Lower lobe of right lung (tissue), 2 donors: ENCODE results near the gene NOTO. TPM values are rescaled to one million over a fixed set of nuclear protein-coding genes. Genes with fewer than 3 reads are reported as not detected.
A peak's percentile ranks its signal among the peaks of the same experiment; 100 is the strongest.

Experiments
- ATAC-seq, 2 donors: fragments of 200-7000 bp; cut with Tn5 transposase; one replicate each; pipeline ENCODE4 v1.9.1; 2020 to 2022; ENCODE audit warnings: mild to moderate bottlenecking in 2 of 2, moderate library complexity in 2 of 2
- DNase-seq: peaks from one replicate; pipeline ENCODE4 v3.0.0-alpha.2; 2020
- H3K27ac ChIP-seq: fragments of 200-600 bp; one replicate; pipeline ENCODE4 v1.8.0; 2022
- H3K27me3 ChIP-seq: fragments of 200-600 bp; one replicate; pipeline ENCODE4 v1.8.0; 2022; ENCODE audit warnings: low read depth
- H3K36me3 ChIP-seq: fragments of 200-600 bp; one replicate; pipeline ENCODE4 v1.8.0; 2022; ENCODE audit warnings: mild to moderate bottlenecking
- H3K4me1 ChIP-seq: fragments of 200-600 bp; one replicate; pipeline ENCODE4 v1.8.0; 2022
- H3K4me3 ChIP-seq: fragments of 200-600 bp; one replicate; pipeline ENCODE4 v1.8.0; 2022; ENCODE audit warnings: mild to moderate bottlenecking
- H3K9me3 ChIP-seq: fragments of 200-600 bp; one replicate; pipeline ENCODE4 v1.8.0; 2022
- CTCF ChIP-seq: fragments of 200-600 bp; IDR thresholded peaks from one replicate; pipeline ENCODE4 v1.8.0; 2022; ENCODE audit warnings: antibody characterized with exemption, mild to moderate bottlenecking
- intact Hi-C: fragments of 100-400 bp; cut with DNase I; formaldehyde crosslinking; loops from one replicate; pipeline ENCODE4 v1.11.0; 2022
- total RNA-seq: library from RNA; stranded (reverse); fragmentation: NEBNext Ultra II Directional; extraction: Animal tissue kit (Norgen Biotek cat#: 25700); gene quantifications from one replicate; pipeline ENCODE4 v1.2.1, GENCODE V29; 2021
- donor health status: DM: no; HTN: yes; CAD: no; lungs with severe emphysema.

NOTO gene
- total RNA-seq, 1 donor from 2014 or later: not detected

DNA sequence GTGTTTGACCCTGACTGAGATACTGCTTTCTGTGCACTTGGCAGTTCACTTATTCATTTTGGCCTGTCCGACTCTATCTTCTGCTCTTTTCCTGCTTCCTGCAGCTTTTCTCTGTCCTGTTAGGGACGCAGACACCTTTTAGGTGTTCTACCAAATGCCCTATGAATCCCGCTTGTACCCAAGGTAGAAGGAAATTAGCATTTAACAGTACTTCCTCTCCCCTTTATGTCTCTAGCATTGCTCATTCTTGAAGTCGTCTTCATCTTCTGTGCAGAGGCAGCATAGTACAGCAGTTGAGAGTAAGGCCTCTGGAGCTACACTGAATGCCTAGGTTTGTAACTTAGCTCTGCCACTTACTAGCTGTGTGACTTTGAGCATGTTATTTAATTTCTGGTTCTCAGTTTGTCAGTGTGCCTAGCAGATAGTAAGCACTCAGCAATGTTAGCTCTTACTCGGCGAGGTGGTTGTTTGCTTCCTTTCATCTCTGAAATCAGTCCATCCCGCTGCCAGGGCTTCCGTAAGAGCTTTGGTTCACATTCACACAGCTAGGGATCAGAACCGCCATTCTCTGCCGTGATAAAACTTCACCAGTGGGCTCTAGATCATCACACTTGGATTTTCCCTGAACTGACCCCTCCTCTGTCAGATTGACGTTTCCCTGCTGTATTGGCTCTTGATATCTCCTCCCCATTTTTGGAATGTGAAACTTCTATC is 33.1 kb downstream of the NOTO start:
- Histone ChIP-seq H3K27ac (peak overlapping the region; percentile 90), H3K9me3 (no peaks in the 10 kb centered on the region), H3K27me3 (no peaks in the 10 kb centered on the region), H3K36me3 (peaks cover 12% of the 10 kb centered on the region), H3K4me3 (peak overlapping the region; percentile 85), H3K4me1 (peaks cover 59% of the 10 kb centered on the region)
- no peak for DNase-seq
- ATAC-seq: no peak
- TF ChIP-seq CTCF: no peak
- intact Hi-C loops: no loop called here

DNA sequence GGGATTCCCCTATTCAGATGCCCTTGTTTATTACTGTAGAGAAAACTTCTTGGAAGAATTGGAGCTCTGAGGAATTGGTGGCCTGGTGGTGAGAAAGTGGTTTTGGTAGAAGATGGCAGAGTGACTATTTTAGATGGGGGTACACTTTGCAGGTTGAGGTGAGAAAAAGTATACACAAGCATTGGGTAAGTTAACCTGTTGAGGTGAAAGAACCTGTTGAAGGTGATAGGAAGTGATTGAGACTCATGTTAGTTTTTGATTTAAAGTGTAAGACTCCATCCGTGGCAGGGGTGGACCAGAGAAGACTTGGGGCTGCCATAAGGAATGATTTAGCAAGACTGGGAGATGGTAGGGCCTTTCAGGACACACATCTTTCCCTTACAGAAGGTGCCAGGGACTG is 34.8 kb downstream of the NOTO start:
- no peak for TF ChIP-seq CTCF
- ATAC-seq (no peak), DNase-seq (no peak)
- peaks cover 59% of the 10 kb centered on the region for H3K4me1 ChIP-seq
- no peaks in the 10 kb centered on the region for H3K9me3 ChIP-seq
- peaks cover 26% of the 10 kb centered on the region for H3K36me3 ChIP-seq
- no peak overlapping the region for H3K4me3 ChIP-seq
- H3K27me3 ChIP-seq: no peaks in the 10 kb centered on the region
- no peak overlapping the region for H3K27ac ChIP-seq
- intact Hi-C loops: no loop called here

DNA sequence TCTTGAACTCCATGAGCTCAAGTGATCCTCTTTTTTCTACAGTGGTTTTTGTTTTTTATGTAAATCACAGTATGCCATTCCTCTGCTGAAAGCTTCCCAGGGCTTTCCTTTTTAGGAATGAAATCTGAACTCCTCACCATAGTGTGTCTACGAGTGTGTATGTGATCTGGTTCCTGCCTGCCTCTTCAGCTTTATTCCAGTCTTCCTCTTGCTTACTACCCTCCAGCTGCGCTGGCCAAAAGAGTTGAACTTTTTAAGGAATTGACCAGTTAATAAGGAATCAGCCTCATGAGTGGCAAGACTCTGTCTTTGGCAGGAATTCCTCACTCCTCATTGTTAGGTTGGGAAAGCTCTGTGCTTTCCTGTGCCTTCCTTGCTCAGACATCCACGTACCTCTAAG is 35.8 kb downstream of the NOTO start:
- no peak for TF ChIP-seq CTCF
- intact Hi-C loops: no loop called here
- Histone ChIP-seq H3K4me1 (peaks cover 56% of the 10 kb centered on the region), H3K4me3 (no peak overlapping the region), H3K27me3 (no peaks in the 10 kb centered on the region), H3K9me3 (no peaks in the 10 kb centered on the region), H3K27ac (no peak overlapping the region), H3K36me3 (peaks cover 36% of the 10 kb centered on the region)
- no peak for ATAC-seq
- no peak for DNase-seq

GRCh38 chr2:73238976-73239375 is 36.6 kb downstream of the NOTO start:
- ATAC-seq (no peak), DNase-seq (no peak)
- Histone ChIP-seq H3K4me3 (no peak overlapping the region), H3K27ac (no peak overlapping the region), H3K27me3 (no peaks in the 10 kb centered on the region), H3K9me3 (no peaks in the 10 kb centered on the region), H3K36me3 (peaks cover 45% of the 10 kb centered on the region), H3K4me1 (peaks cover 60% of the 10 kb centered on the region)
- intact Hi-C loops: no loop called here
- TF ChIP-seq CTCF: no peak

GRCh38 chr2:73239776-73240175 is 37.4 kb downstream of the NOTO start:
- peaks cover 53% of the 10 kb centered on the region for H3K36me3 ChIP-seq
- ATAC-seq (no peak), DNase-seq (no peak)
- no peaks in the 10 kb centered on the region for H3K27me3 ChIP-seq
- H3K4me1 ChIP-seq: peaks cover 60% of the 10 kb centered on the region
- no peak overlapping the region for H3K4me3 ChIP-seq
- H3K27ac ChIP-seq: no peak overlapping the region
- intact Hi-C loops: no loop called here
- TF ChIP-seq CTCF: no peak
- H3K9me3 ChIP-seq: no peaks in the 10 kb centered on the region
